Endothelial cell of umbilical vein (primary cell): Measurements from ENCODE around the gene PTPRE. TPM values are rescaled to one million over a fixed set of nuclear protein-coding genes. Genes with fewer than 3 reads are reported as not detected.

Source experiments
- BruUV-seq: library from RNA; stranded (reverse); fragments of 400-500 nt; replicated peaks from 2 replicates; lab custom pipeline; 2021; lab: Mats Ljungman, UMichigan
- CTCF ChIA-PET: fragments of 300-600, 350-600 bp; sonication (Branson Sonifier 250); formaldehyde crosslinking; loops from one replicate; lab custom pipeline; 2021; ENCODE audit warnings: antibody characterized with exemption, inconsistent platforms; lab: Charles Lee
- POLR2A ChIA-PET: fragments of 300-600, 350-600 bp; sonication (Branson Sonifier 250); formaldehyde crosslinking; loops from one replicate; lab custom pipeline; 2021; ENCODE audit warnings: antibody characterized with exemption, inconsistent platforms; lab: Charles Lee
- DNase-seq: peaks from one replicate; pipeline ENCODE4 v3.0.0-alpha.2; 2011; ENCODE audit warnings: low read depth, low spot score
- FAIRE-seq: peaks from 2 replicates; lab custom pipeline; 2011; peaks lifted over from hg19 to GRCh38; lab: Jason Lieb, UNC
- H2AFZ ChIP-seq: 2 replicates; pipeline ENCODE4 v1.6.0; 2012; ENCODE audit warnings: low read depth, low read length, control low read depth, inconsistent platforms
- H3K27ac ChIP-seq: 2 replicates; pipeline ENCODE4 v1.5.1; 2011; ENCODE audit warnings: low read depth, mild to moderate bottlenecking, control low read depth, low read length, moderate library complexity; ENCODE audit not compliant: insufficient read depth
- H3K27me3 ChIP-seq, 2 experiments: 2 replicates each; pipeline versions ENCODE4 v1.6.0 to v1.6.1; 2011; ENCODE audit warnings: low read length in 2 of 2, mixed read lengths in 1 of 2; ENCODE audit not compliant: control insufficient read depth in 2 of 2, insufficient read depth in 2 of 2
- H3K36me3 ChIP-seq, 2 experiments: 2 replicates in 1 of 2; 3 replicates in 1 of 2; pipeline ENCODE4 v1.5.1; 2011; ENCODE audit warnings: low read length in 2 of 2, mild to moderate bottlenecking in 1 of 2, moderate library complexity in 1 of 2; ENCODE audit not compliant: control insufficient read depth in 2 of 2, insufficient read depth in 2 of 2; ENCODE audit errors: extremely low read depth in 1 of 2
- H3K4me1 ChIP-seq: 3 replicates; pipeline ENCODE4 v1.5.1; 2011; ENCODE audit warnings: mild to moderate bottlenecking, low read length; ENCODE audit not compliant: control insufficient read depth, insufficient read depth; ENCODE audit errors: extremely low read depth
- H3K4me2 ChIP-seq: 2 replicates; pipeline ENCODE4 v1.6.1; 2011; ENCODE audit warnings: low read length, control low read depth, mixed read lengths; ENCODE audit not compliant: insufficient read depth
- H3K4me3 ChIP-seq, 3 experiments: fragments of 200-600 bp in 1 of 3; sonication (generic), shearing (Covaris generic) in 1 of 3; replicated peaks in 1 of 3; 2 replicates each; pipeline ENCODE4 v1.5.1; 2011 to 2016; ENCODE audit warnings: control low read depth in 3 of 3, low read length in 3 of 3, mild to moderate bottlenecking in 2 of 3, inconsistent platforms in 1 of 3, low read depth in 1 of 3, moderate library complexity in 1 of 3; ENCODE audit not compliant: insufficient read depth in 1 of 3
- H3K79me2 ChIP-seq: 2 replicates; pipeline ENCODE4 v1.6.0; 2012; ENCODE audit warnings: low read length, inconsistent platforms; ENCODE audit not compliant: control insufficient read depth, insufficient read depth
- H3K9ac ChIP-seq: replicated peaks from 2 replicates; pipeline ENCODE3; 2011; ENCODE audit warnings: low read length, control low read depth; ENCODE audit not compliant: insufficient read depth; ENCODE audit errors: extremely low read depth
- H3K9me1 ChIP-seq: replicated peaks from 3 replicates; pipeline ENCODE4 v1.6.0; 2011; ENCODE audit warnings: mild to moderate bottlenecking, low read length; ENCODE audit not compliant: control insufficient read depth, insufficient read depth; ENCODE audit errors: extremely low read depth
- H3K9me3 ChIP-seq: replicated peaks from 2 replicates; pipeline ENCODE4 v1.5.1; 2012; ENCODE audit warnings: low read length, inconsistent platforms; ENCODE audit not compliant: control insufficient read depth, insufficient read depth
- H4K20me1 ChIP-seq: replicated peaks from 2 replicates; pipeline ENCODE3; 2011; ENCODE audit warnings: mild to moderate bottlenecking, low read length; ENCODE audit not compliant: control insufficient read depth, insufficient read depth; ENCODE audit errors: extremely low read depth
- EZH2 ChIP-seq: IDR thresholded peaks from 2 replicates; pipeline ENCODE4 v1.6.1; 2012; ENCODE audit warnings: borderline replicate concordance, low read depth, mild to moderate bottlenecking, moderate library complexity, low read length, inconsistent platforms; ENCODE audit not compliant: severe bottlenecking
- FOS ChIP-seq: IDR thresholded peaks from 2 replicates; pipeline ENCODE4 v1.6.1; 2011; ENCODE audit warnings: mild to moderate bottlenecking, low read length, moderate library complexity, borderline replicate concordance; ENCODE audit not compliant: insufficient read depth
- GATA2 ChIP-seq: IDR thresholded peaks from 2 replicates; pipeline ENCODE4 v1.7.0; 2011; ENCODE audit warnings: low read depth, mild to moderate bottlenecking, moderate library complexity, mixed read lengths, low read length; ENCODE audit not compliant: insufficient read length, insufficient read depth
- JUN ChIP-seq: IDR thresholded peaks from 2 replicates; pipeline ENCODE4 v1.6.1; 2011; ENCODE audit warnings: borderline replicate concordance, low read depth; ENCODE audit not compliant: insufficient read length, insufficient read depth
- MYC ChIP-seq: IDR thresholded peaks from one replicate; pipeline ENCODE4 v1.6.1; 2011; ENCODE audit warnings: mild to moderate bottlenecking, low read depth, low read length
- POLR2A ChIP-seq: IDR thresholded peaks from 2 replicates; pipeline ENCODE4 v1.6.1; 2012; ENCODE audit warnings: low read depth, mild to moderate bottlenecking, control low read depth, low read length
- POLR2AphosphoS5 ChIP-seq: IDR thresholded peaks from 2 replicates; pipeline ENCODE4 v1.6.1; 2012; ENCODE audit warnings: low read depth, mild to moderate bottlenecking, control low read depth, low read length, moderate library complexity; ENCODE audit not compliant: insufficient read depth
- dilution Hi-C: fragments of 300-500 bp; cut with MboI; formaldehyde crosslinking; loops from one replicate; pipeline ENCODE4 v1.15.0; 2019; ENCODE audit warnings: low sequenced_read_pairs; ENCODE audit not compliant: extremely low pct_ligation_motif_present
- intact Hi-C: fragments of 100-400 bp; cut with micrococcal nuclease; formaldehyde crosslinking; loops from one replicate; pipeline ENCODE4 v1.10.0; 2022
- polyA plus RNA-seq, 4 experiments: library from polyadenylated mRNA; depleted of rRNA in 3 of 4; stranded (reverse) in 3 of 4; unstranded in 1 of 4; fragments of >200 nt; gene quantifications; 2 replicates each; pipeline versions ENCODE4 v1.2.1 to v1.2.3, GENCODE V29; 2011 to 2012; ENCODE audit warnings: missing spikeins in 1 of 4
- total RNA-seq: library from RNA; stranded (reverse); gene quantifications from 2 replicates; pipeline ENCODE4 v1.2.3, GENCODE V29; 2021
- TF ChIP-seq, protein P1 (sequence below): IDR thresholded peaks from 2 replicates; pipeline ENCODE4 v1.6.1; 2011; ENCODE audit not compliant: insufficient read depth, insufficient read length
- TF ChIP-seq, protein P2 (sequence below), 2 donors: IDR thresholded peaks; 1 replicate in 1 of 2; 2 replicates in 1 of 2; pipeline ENCODE4 v1.5.1; 2011; ENCODE audit warnings: low read length in 2 of 2, mild to moderate bottlenecking in 2 of 2, moderate library complexity in 2 of 2, control low read depth in 1 of 2, inconsistent platforms in 1 of 2, low read depth in 1 of 2; ENCODE audit not compliant: insufficient read depth in 1 of 2; ENCODE audit errors: extremely low read depth in 1 of 2

Gene PTPRE
- total and polyA plus RNA-seq, 2 donors (not counting 3 experiments of a cell fraction or from before 2014, with no cell fraction given): 37.3 to 116 TPM

DNA sequence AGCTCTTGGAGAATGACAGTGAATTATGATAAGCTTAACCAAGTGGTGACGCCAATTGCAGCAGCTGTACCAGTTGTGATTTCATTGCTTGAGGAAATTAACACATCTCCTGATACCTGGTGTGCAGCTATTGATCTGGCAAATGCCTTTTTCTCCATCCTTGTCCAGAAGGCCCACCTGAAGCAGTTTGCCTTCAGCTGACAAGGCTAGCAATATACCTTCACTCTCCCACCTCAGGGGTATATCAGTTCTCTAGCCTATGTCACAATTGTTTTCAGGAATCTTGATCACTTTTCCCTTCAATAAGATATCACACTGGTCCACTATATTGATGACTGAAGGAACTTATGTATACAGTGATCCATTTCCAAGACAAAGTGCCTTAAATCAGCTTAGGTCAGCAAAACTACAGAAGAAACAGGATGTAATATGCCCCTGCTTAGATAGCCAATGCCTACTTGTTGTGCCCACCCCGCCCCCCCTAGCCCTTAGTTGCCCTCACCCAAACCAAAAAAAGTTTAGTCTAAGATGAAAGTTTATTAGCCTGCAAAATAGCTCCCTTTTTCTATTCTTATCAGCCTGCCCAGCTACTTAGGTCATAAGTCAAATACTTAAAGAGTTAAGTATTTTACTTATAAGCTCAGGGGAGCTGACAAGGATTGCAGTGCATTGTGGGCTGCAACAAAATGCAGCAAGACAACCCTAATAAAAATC is 45.1 kb downstream of the PTPRE start:
- Histone ChIP-seq H3K4me3 (no peak overlapping the region), H3K36me3 (no peaks in the 10 kb centered on the region), H2AFZ (no peak overlapping the region), H3K27ac (no peak overlapping the region), H3K4me1 (peaks cover 23% of the 10 kb centered on the region), H3K79me2 (peaks cover 3% of the 10 kb centered on the region), H3K27me3 (no peaks in the 10 kb centered on the region), H3K9me1 (no peaks in the 10 kb centered on the region), H3K9me3 (no peaks in the 10 kb centered on the region), H3K9ac (no peak overlapping the region), H4K20me1 (no peaks in the 10 kb centered on the region), H3K4me2 (no peak overlapping the region)
- no peak for TF ChIP-seq EZH2
- TF ChIP-seq GATA2: no peak
- TF ChIP-seq, protein P1, sequence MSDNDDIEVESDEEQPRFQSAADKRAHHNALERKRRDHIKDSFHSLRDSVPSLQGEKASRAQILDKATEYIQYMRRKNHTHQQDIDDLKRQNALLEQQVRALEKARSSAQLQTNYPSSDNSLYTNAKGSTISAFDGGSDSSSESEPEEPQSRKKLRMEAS: no peak
- TF ChIP-seq POLR2AphosphoS5: no peak
- no peak for TF ChIP-seq MYC
- no peak for TF ChIP-seq POLR2A
- TF ChIP-seq JUN: no peak
- TF ChIP-seq FOS: no peak
- TF ChIP-seq, protein P2, sequence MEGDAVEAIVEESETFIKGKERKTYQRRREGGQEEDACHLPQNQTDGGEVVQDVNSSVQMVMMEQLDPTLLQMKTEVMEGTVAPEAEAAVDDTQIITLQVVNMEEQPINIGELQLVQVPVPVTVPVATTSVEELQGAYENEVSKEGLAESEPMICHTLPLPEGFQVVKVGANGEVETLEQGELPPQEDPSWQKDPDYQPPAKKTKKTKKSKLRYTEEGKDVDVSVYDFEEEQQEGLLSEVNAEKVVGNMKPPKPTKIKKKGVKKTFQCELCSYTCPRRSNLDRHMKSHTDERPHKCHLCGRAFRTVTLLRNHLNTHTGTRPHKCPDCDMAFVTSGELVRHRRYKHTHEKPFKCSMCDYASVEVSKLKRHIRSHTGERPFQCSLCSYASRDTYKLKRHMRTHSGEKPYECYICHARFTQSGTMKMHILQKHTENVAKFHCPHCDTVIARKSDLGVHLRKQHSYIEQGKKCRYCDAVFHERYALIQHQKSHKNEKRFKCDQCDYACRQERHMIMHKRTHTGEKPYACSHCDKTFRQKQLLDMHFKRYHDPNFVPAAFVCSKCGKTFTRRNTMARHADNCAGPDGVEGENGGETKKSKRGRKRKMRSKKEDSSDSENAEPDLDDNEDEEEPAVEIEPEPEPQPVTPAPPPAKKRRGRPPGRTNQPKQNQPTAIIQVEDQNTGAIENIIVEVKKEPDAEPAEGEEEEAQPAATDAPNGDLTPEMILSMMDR (IDR thresholded peaks at IDR 0.05; ENCODE audit: extremely low read depth in 1 of 2, insufficient read depth in 1 of 2, low read depth in 1 of 2, low read length in 2 of 2): no peak
- BruUV-seq: no TSS peak
- FAIRE-seq (no peak), DNase-seq (no peak)
- CTCF ChIA-PET: interaction anchor here (0.7 to 1.8 kb wide), 6 partner anchors 9 to 57 kb away, joined by 3 to 5 read pairs (median 4); no protein-coding TSS in a partner anchor
- dilution Hi-C loops: no loop called here
- POLR2A ChIA-PET: no interaction called here
- intact Hi-C loops: no loop called here
